Mucosa of gallbladder (tissue), 1 donor: ENCODE data around the gene ATP11C. TPM values are rescaled to one million over a fixed set of nuclear protein-coding genes. Genes with fewer than 3 reads are reported as not detected.
"Not testable (repeated sequence)": the region's sequence is repeated elsewhere in the genome, so short reads cannot be mapped to it uniquely, and the experiment has no call there.

ENCODE experiments used
- DNase-seq: peaks from one replicate; pipeline ENCODE4 v3.0.0-alpha.2; 2020; ENCODE audit warnings: low spot score
- total RNA-seq: library from RNA; stranded (reverse); gene quantifications from one replicate; pipeline ENCODE4 v1.2.1, GENCODE V29; 2021
- donor health status: DM: no; HTN: no; CAD: no.

The ATP11C gene
- 9.3 TPM for total RNA-seq

DNA sequence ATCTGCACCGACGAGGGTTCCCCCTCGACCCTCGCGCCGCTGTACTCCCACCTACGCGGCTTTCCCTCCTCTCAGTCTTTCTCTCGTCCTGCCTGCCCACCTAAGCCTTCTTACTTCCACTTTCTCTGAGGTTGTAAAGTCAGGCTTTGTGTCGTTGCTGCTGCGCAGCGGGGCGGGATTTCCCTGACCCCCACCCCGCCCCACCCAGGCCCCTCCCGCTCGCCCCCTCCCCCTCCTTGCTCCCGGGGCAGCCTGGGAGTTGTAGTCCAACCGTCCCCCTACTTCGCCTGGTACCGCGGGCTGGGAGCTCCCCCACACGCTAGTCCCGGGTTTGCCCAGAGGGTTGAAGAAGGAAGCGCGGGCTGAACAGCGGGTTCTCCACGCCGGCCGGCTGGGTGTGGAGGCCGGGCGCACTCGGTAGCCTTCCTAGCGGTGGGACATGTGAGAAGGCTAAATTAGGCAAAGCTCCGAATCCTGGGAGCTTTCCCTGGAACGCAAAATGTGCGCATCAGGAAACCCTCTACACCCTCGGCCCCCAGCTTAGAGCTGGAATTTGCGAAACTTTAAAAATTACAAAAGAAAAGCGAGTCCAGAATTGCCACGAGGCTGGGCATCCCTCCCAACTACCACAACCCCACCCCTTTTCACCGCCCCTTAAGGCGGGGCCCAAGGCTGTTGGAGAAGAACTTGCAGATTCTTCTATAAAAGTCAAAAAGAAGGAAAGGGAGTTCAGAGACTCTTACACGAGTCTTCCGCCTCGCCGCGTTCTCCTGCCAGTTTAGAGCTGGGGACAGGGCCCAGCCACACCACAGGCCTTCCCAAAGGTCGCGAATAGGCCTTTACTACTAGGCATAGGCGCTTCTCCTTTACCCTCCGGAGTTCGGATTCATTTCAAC lies at the start of gene ATP11C:
TSS of gene ATP11C (minus strand) at position 153 of the 896 bp plus-strand sequence. CDS start 1,011 bp downstream, outside the sequence.
- DNase-seq: peak; percentile 80

DNA sequence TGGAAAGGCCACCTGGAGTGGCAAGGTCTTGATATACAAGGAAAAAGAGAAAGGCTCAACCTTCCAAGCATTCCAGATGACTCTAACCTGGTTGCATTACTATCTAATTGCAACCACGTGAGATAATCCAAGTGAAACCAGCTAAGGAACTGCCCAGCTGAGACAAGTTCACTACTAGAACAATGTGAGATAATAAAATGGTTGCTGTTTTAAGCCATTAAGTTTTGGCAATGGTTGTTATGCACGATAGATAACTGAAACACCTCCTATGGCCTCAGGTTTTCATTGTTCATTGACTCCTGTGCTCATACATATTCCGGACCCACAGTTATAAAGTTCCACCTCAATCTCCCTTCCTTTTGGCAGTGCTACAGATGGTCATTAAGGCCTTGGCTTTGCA lies 41.6 kb upstream of the ATP11C start:
- DNase-seq: no peak

DNA sequence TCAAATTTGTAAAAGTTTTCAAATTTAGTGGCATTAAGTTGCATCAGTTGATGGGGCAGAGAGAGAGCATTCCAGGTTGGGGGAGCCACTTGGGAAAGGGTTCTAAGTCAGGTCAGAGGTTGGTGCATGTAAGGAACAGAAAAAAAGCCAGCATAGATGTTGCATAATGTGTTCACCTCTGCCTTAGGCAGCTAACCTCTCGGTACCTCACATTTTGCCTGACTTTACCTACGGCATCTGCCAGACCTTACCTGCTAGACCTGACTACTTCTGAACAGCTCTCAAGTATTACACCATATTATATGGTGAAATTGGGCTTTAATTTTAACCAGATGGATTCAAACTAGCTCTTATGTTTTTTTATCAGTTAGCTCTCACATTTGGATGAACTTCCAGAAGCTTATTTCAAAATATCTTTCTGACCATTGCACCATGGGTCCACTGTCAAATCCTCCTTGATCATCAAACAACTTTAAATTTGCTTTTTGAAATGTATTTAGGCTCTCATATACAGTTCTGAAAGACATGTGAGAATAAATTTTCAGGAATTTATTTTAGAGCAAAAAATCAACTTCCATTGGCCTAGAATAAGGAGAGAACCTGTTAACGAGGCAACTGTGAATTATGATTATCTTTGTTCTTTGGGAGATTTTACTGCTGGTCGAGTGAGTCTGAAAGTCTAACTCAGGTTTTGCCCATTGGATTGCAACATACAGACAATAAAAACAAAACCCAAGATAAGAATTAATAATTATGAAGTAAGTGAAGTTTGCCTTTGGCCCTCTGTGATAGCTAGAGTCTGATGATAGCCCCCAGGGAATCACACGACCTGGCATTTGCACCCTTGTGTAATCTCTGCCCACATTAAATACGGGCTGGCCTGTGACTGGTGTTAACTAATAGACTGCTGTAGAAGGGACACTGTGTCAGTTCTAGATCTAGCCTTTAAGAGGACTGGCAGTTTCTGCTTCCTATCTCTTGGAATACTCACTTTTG lies 40.1 kb upstream of the ATP11C start:
- no peak for DNase-seq

DNA sequence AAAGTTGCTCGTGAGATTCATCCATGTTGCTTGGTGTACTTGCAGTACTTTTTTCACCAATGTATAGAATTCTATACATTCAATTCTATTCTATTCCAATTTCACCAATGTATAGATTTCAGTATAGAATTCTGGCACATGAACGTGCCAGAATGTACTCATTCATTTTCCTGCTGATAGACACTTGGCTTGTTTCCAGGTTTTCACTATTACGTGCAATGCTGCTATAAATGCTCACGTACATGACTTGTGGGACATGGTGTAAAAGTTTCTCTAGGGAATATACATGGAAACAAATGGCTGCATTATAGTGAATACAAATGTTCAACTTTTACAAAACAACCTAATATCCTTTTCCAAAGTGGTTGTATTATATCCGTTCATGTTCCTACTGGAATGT lies 39.3 kb upstream of the ATP11C start:
- no peak for DNase-seq

DNA sequence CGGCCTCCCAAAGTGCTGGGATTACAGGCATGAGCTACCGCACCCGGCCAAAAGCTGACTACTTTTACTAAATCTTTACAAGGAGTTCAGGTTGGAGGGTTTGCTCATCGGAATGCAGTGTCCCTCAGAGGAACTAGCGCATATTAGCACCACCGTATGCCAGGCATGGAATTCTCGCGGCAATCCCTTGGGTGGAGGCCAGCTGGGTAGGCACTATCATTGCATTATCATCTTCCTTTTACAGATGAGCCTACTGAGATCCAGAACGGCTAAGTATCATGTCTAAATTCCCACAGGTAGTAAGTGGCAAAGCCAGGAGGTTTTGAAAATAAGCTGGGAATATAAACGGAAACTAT lies 38.5 kb upstream of the ATP11C start:
- DNase-seq: no peak

DNA sequence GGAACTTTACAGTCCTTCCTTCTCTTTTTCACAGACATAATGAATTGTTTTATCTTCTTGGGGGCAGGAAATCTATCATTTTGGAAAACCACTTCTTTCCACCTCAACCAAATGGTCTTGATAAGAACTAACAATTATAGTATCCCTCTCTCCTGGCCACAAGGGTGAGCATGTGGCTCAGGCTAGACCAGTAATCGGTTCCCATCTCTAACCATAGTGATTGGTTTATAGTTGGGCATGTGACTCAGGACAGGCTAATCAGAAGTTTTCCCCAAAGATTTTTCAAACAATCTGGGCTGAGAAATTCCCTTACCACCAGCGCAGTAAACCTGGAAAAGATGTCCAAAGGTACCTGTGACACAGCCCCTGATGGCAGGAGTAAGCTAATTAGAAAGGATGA lies 36.4 kb upstream of the ATP11C start:
- no peak for DNase-seq

DNA sequence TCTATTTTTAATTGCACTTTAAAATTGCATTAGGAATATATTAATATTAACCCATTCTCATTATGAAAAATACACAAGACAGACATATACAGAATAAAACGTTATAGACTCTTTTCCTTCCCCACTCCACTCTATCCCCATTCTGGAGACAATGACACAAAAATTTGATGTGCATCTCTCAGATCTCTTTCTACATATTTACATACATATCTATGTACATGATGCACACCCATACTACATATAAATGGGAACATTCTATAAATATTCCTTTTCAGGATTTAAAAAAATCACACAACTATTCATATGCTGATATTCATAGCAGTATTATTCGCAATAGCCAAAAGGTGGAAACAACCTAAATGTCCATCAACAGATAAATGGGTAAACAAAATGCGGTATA lies 34.9 kb upstream of the ATP11C start:
- DNase-seq: no peak

DNA sequence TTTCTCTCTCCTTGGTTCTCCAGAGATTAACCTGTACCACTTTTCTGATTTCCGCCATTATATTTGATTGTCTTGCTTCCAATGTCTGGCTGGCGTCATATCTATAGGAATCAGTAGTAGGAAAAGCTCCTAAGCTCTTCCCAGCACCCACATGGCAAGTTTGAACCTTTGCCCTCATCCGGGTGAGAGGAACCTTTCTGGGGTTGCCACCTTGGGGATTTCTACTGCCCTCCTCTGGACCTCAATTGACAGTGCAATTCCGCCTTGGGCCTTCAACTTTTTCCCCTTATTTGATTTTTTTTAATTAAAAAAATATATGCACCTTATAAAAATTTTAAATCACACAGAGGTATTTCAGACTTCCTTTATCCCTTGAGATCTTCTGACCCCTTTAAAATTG lies 34.4 kb upstream of the ATP11C start:
- no peak for DNase-seq

DNA sequence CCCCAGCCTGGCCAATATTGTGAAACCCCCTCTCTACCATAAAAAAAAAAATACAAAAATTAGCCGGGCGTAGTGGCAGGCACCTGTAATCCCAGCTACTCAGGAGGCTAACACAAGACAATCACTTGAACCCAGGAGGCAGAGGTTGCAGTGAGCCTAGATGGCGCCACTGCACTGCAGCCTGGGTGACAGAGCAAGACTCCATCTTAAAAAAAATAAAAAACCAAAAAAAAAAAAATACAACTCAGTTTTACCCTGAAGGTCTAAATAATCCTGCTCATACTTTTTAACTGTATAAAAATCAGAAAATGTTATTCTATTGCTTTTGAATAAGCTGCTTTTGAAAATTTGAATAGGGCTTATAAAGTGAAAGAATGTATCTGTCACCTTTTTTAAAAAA lies 33.3 kb upstream of the ATP11C start:
- DNase-seq: not testable (repeated sequence)

DNA sequence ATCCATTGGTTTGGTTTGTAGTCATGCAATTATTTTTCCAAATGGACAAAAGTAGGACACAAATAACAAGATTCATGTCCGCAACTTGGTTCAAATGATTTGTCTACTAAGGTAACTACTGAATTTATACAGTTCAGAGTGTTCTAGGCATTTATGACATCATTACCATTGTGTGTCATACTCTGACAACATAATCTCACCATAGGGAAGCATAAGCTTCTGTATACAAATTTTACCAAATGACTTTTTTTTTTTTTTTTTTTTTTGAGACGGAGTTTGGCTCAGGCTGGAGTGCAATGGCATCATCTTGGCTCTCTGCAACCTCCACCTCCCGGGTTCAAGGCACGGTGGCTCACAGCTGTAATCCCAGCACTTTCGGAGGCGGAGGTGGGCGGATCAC lies 32.6 kb upstream of the ATP11C start, which contains the start of gene CXorf66:
TSS of gene CXorf66 (minus strand) at position 101 of the 400 bp plus-strand sequence. CDS start at position 76, 25 bp downstream.
- no peak for DNase-seq

DNA sequence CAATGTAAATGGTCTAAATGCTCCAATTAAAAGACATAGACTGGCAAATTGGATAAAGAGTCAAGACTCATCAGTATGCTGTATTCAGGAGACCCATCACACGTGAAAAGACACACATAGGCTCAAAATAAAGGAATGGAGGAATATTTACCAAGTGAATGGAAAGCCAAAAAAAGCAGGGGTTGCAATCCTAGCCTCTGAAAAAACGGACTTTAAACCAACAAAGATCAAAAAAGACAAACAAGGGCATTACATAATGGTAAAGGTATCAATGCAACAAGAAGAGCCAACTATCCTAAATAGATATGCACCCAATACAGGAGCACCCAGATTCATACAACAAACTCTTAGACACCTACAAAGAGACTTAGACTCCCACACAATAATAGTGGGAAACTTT lies 28.2 kb upstream of the ATP11C start:
- not testable (repeated sequence) for DNase-seq

DNA sequence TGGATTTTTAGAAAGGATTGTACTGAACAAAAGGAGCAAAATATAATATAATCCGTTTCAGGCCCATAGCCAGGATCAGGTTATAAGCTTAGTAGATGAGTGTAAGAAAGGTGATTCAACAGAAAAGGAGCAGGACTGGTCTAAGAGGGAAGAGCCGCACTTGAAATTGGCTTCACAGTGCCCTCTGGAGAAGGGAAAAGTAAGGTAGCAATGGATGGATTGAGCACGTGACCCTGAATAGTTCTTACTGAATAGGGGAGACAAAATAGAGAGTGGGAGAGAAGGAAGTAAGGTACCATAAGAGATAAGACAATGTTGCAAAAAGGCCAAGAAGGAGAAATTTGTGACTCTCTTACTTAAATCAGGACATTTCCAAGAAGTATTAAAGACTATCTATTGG lies 16.9 kb upstream of the ATP11C start:
- DNase-seq: no peak

DNA sequence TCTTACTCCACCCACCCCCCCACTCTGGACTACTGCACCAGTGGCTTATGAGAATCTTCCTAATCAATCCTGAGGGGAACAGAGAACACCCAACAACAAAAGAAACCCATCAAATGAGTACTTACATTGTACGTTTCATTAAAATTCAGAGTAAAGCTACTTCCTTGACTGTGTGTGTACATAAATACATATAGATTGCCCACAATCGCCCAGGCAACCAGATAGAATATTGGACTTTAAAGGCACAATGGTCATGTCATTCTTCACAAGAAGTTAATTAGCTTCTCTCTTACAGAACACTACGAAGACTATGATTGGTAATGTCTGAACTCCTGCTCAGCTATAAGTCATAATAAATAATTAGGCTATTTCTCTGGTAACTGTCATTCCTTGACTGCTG lies 12.2 kb upstream of the ATP11C start:
- no peak for DNase-seq

DNA sequence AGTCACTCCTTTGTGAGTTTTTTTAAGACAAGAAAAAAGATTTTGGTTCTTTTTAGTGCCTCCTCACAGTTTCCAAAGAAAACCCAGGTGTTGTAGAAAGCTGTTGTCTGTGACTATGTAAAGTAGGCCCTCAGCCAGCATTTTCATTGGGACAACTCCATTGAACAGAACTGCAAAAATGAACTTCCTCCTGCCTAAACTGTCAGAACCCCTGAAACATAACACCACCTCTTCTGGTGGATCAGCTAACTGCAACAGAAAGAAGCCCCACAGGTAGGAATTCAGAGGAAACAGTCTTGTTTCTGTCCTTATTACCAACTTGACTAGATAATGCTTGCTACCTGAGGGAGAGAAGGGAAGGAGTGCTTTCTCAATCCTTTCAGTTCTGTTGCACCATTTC lies 3.4 kb upstream of the ATP11C start:
- no peak for DNase-seq

DNA sequence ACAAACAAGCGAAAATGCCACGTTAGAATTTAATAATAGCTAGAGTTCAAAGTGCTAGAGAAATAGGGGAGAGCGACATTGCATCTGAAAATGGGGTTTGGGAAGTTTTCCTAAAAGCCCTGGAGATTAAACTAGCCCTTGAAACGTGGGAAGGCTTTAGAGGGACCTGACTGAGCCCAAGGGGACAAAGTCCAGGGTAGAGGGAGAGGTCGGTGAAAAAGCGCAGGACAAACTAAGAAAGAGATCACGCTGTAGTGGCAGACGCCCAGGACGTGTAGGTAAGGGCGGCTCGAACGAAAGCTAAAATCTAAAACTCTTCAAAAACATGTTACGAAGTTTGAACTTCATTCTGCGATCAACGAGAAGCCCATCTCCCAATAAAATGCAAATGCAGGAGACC lies 1.1 kb upstream of the ATP11C start:
- DNase-seq: peak; percentile 23

DNA sequence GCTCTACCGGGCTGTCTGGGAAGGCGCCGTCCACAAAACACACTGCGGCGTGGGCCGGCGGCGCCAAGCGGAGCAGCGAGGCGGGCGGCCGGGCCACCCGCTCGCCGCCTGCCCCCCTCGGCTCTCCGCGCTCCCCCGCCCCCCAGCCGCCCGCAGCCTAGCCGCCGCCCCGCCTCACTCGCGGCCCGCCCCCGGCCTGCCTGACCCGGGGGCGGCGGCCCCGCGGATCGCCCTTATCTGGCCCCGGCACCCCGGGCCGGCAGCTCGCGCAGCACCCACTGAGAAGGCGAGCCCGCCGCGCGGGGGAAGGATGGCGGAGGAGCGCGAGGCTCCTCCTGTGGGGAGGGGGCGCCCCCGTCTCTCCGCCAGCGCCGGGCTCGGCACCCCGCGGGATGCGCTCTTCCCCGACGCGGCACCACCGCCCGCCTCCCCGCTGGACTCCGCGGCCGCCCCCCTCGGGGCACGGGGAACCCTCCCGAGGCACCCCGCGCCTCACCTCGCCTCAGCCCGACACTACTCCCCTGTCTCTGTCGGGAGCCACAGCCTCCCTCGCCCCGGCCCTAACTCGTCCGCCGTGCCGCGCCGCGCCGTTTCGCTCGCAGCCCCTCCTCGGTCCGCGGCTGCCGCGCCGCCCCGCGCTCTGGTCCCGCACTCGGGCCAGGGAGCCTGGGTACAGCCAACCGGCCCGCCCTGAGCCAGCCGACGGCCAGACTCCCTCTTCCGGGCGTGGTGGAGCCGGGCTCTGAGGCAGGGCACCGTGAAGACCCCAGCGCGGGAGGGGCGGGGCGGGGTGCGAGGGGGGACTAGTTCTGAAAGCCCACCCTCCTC lies 566 bp downstream of the ATP11C start:
- DNase-seq: peak; percentile 11

DNA sequence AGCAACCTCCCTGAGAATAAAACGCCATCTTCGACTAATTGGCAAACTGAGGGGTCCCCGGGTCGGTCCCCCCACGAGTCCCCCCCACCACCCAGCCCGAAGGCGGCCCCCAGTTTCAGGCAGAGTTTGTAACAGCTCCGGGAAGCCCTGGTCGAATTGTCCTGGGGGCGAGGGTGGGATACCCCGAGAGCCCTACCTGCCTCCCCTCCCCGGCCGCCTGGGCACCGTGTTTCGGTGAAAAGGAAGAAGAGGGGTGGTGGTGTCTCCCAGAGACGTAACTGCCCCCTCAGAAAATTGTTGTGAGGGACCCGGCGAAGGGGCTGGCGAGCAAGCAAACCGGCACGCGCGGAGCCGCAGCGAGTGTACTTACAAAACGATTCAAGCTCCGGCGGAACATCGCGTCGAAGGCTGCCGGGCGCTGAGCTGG lies 1.2 kb downstream of the ATP11C start:
- DNase-seq: no peak

DNA sequence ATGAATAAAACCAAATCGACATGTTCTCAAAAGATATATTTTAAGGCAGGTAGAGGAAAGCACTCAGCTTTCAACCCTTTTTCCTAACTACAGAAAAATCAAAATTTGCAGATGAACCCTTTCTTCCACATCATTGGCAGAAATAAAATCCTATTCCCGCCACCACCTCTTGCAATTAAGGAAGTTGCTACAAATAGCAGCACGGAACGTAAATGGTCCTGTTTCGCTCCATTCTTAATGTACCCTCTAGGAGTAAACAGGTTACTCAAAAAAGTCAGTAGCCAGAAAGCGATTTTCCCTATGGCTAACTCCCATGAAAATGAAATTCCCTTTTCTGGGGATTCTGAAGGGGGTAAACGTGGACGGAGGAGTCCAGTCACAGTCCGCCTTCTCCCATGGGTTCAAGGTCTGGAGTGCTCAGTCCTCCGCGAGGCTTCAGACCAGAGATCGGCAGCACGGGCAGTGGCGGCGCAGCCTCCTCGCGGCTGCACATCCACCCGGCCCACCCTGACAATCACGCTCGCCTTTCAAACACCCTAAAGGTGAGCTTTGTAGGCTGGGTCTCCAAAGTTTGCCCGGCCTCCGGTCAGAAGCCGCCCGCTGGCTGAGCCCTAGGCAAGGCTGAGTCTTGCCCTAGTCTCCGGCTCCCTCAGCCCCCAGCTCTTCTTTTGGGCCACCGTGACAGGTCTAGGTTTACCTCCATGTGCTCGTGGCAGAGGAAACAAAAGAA lies 1.8 kb downstream of the ATP11C start:
- no peak for DNase-seq

DNA sequence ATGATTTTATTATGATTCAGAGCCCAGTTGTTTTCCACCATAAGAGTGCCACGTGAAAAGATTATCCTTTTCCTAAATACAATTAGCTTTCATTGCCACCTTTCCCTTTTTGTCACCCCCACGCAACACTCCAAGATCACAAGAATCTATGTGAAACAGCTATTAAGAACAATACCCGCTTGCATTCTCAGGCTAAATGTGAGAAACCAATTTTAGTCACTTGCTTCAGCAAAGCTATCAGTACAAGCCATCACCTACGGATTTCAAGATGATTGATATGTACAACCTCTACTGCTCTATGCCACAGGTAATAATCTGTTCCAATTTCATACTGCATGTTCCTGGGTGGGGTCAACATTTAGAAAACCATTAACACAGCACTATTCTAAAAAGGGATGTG lies 2.5 kb downstream of the ATP11C start:
- no peak for DNase-seq

DNA sequence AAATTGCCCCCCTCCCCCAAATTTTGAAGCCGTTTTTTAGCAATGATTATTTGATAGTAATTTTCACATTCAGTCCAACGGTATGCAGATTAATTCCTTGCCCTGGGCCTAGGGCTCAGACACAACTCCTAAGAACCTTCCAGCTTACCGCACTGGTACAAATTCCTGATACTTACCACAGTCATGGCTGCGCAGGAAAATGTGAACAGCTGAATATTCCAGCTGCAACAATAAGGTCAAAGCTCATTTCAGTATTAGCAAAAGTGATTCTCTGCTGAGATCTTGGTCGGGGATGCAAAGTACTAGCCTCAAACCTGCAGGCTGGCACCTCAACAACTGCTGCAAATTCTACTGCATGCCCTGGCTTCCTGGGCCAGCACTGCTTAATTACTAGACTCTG lies 3.0 kb downstream of the ATP11C start:
- no peak for DNase-seq

DNA sequence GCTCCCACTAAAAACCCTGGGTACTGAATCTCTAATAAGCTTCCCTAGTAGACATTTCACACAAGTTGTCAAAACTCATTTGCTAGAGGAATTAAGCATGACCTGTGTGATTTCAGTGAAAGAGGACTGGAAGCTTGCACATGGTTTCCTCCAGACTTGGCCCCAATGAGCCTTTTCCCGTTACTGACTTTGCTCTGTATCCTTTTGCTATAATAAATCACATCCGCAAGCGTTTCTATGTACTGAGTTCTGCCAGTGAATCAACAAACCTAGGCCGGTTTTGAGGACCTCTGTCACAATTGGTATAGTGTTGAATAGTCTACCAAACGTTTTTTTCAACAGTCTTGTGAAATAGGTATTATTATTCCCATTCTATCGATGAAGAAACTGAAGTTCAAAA lies 8.2 kb downstream of the ATP11C start:
- DNase-seq: no peak
